Measurements from ENCODE around the gene TCIRG1.

The TCIRG1 gene

GRCh38 chr11:67997475-67997921 is 41.3 kb upstream of the TCIRG1 start:
- TF ChIP-seq ZNF8 (CRISPR knock-in tag; IDR thresholded peaks at IDR 0.05) = no peak
- TF ChIP-seq, protein P1, sequence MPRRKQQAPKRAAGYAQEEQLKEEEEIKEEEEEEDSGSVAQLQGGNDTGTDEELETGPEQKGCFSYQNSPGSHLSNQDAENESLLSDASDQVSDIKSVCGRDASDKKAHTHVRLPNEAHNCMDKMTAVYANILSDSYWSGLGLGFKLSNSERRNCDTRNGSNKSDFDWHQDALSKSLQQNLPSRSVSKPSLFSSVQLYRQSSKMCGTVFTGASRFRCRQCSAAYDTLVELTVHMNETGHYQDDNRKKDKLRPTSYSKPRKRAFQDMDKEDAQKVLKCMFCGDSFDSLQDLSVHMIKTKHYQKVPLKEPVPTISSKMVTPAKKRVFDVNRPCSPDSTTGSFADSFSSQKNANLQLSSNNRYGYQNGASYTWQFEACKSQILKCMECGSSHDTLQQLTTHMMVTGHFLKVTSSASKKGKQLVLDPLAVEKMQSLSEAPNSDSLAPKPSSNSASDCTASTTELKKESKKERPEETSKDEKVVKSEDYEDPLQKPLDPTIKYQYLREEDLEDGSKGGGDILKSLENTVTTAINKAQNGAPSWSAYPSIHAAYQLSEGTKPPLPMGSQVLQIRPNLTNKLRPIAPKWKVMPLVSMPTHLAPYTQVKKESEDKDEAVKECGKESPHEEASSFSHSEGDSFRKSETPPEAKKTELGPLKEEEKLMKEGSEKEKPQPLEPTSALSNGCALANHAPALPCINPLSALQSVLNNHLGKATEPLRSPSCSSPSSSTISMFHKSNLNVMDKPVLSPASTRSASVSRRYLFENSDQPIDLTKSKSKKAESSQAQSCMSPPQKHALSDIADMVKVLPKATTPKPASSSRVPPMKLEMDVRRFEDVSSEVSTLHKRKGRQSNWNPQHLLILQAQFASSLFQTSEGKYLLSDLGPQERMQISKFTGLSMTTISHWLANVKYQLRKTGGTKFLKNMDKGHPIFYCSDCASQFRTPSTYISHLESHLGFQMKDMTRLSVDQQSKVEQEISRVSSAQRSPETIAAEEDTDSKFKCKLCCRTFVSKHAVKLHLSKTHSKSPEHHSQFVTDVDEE (CRISPR knock-in tag; IDR thresholded peaks at IDR 0.05) = no peak
- TF ChIP-seq, protein P2, sequence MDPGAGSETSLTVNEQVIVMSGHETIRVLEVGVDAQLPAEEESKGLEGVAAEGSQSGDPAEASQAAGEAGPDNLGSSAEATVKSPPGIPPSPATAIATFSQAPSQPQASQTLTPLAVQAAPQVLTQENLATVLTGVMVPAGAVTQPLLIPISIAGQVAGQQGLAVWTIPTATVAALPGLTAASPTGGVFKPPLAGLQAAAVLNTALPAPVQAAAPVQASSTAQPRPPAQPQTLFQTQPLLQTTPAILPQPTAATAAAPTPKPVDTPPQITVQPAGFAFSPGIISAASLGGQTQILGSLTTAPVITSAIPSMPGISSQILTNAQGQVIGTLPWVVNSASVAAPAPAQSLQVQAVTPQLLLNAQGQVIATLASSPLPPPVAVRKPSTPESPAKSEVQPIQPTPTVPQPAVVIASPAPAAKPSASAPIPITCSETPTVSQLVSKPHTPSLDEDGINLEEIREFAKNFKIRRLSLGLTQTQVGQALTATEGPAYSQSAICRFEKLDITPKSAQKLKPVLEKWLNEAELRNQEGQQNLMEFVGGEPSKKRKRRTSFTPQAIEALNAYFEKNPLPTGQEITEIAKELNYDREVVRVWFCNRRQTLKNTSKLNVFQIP (CRISPR knock-in tag; IDR thresholded peaks at IDR 0.05; ENCODE audit: borderline replicate concordance, low read depth) = no peak
- no peak for TF ChIP-seq TCF4 (CRISPR knock-in tag; IDR thresholded peaks at IDR 0.05; ENCODE audit: borderline replicate concordance)
- no peak for TF ChIP-seq CSDC2 (CRISPR knock-in tag; IDR thresholded peaks at IDR 0.05)
- TF ChIP-seq ZNF70 (CRISPR knock-in tag; IDR thresholded peaks at IDR 0.05) = no peak
- TF ChIP-seq TOX (CRISPR knock-in tag; IDR thresholded peaks at IDR 0.05; ENCODE audit: borderline replicate concordance) = no peak
- no peak for TF ChIP-seq ISL1 (CRISPR knock-in tag; IDR thresholded peaks at IDR 0.05)
- no peak for TF ChIP-seq ESRRG (CRISPR knock-in tag; IDR thresholded peaks at IDR 0.05)
- no peak for TF ChIP-seq OSR1 (CRISPR knock-in tag; IDR thresholded peaks at IDR 0.05)
- TF ChIP-seq ZC3H10 (CRISPR knock-in tag; IDR thresholded peaks at IDR 0.05) = no peak
- no peak for TF ChIP-seq CREB5 (CRISPR knock-in tag; IDR thresholded peaks at IDR 0.05; ENCODE audit: low read depth)
- TF ChIP-seq ZFP30 (CRISPR knock-in tag; IDR thresholded peaks at IDR 0.05) = no peak
- TF ChIP-seq ARNTL (CRISPR knock-in tag; IDR thresholded peaks at IDR 0.05; ENCODE audit: borderline replicate concordance, low read depth) = no peak
- TF ChIP-seq, protein P3, sequence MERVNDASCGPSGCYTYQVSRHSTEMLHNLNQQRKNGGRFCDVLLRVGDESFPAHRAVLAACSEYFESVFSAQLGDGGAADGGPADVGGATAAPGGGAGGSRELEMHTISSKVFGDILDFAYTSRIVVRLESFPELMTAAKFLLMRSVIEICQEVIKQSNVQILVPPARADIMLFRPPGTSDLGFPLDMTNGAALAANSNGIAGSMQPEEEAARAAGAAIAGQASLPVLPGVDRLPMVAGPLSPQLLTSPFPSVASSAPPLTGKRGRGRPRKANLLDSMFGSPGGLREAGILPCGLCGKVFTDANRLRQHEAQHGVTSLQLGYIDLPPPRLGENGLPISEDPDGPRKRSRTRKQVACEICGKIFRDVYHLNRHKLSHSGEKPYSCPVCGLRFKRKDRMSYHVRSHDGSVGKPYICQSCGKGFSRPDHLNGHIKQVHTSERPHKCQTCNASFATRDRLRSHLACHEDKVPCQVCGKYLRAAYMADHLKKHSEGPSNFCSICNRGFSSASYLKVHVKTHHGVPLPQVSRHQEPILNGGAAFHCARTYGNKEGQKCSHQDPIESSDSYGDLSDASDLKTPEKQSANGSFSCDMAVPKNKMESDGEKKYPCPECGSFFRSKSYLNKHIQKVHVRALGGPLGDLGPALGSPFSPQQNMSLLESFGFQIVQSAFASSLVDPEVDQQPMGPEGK (CRISPR knock-in tag; IDR thresholded peaks at IDR 0.05; ENCODE audit: borderline replicate concordance) = no peak
- TF ChIP-seq ZNF565 (CRISPR knock-in tag; conservative IDR thresholded peaks at IDR 0.05; ENCODE audit: low read depth) = no peak
- no peak; the same call in 2 of the 3 replicates for ATAC-seq

GRCh38 chr11:67998150-67999045 is 40.4 kb upstream of the TCIRG1 start:
- TF ChIP-seq TOX (CRISPR knock-in tag; IDR thresholded peaks at IDR 0.05; ENCODE audit: borderline replicate concordance) (no peak), RARB (CRISPR knock-in tag; IDR thresholded peaks at IDR 0.05) (no peak), TCF4 (CRISPR knock-in tag; IDR thresholded peaks at IDR 0.05; ENCODE audit: borderline replicate concordance) (no peak), CREB5 (CRISPR knock-in tag; IDR thresholded peaks at IDR 0.05; ENCODE audit: low read depth) (no peak), ESRRG (CRISPR knock-in tag; IDR thresholded peaks at IDR 0.05) (no peak), ZNF565 (CRISPR knock-in tag; conservative IDR thresholded peaks at IDR 0.05; ENCODE audit: low read depth) (no peak), BACH2 (CRISPR knock-in tag; IDR thresholded peaks at IDR 0.05; ENCODE audit: borderline replicate concordance) (no peak), PPARA (CRISPR knock-in tag; IDR thresholded peaks at IDR 0.05; ENCODE audit: borderline replicate concordance) (no peak), ZC3H10 (CRISPR knock-in tag; IDR thresholded peaks at IDR 0.05) (no peak), GLIS3 (CRISPR knock-in tag; IDR thresholded peaks at IDR 0.05) (no peak), CSRNP3 (CRISPR knock-in tag; IDR thresholded peaks at IDR 0.05) (no peak)
- TF ChIP-seq, protein P2 (CRISPR knock-in tag; IDR thresholded peaks at IDR 0.05; ENCODE audit: borderline replicate concordance, low read depth) = no peak
- no peak for ATAC-seq

Measured in SK-N-SH treated with all-trans-retinoic acid at 6 μM for 48 hours (cell line).